Measurements from ENCODE around the gene DSTYK.
"Not testable (repeated sequence)": the region's sequence is repeated elsewhere in the genome, so short reads cannot be mapped to it uniquely, and the experiment has no call there.

Gene DSTYK

GRCh38 chr1:205211839-205212536, 486 bp upstream of the DSTYK start:
- DNase-seq, result peak; percentile 56

- DNase-seq, result peak; percentile 39
These were observed 740 bp downstream of the DSTYK start for GRCh38 chr1:205210756-205211168.

GRCh38 chr1:205208811-205209210, 2.7 kb downstream of the DSTYK start:
- DNase-seq, result no peak

- DNase-seq, result peak; percentile 53
These were observed 6.4 kb downstream of the DSTYK start for GRCh38 chr1:205205055-205205454.

GRCh38 chr1:205204552-205204951, 7.0 kb downstream of the DSTYK start:
- DNase-seq, result no peak

DNA sequence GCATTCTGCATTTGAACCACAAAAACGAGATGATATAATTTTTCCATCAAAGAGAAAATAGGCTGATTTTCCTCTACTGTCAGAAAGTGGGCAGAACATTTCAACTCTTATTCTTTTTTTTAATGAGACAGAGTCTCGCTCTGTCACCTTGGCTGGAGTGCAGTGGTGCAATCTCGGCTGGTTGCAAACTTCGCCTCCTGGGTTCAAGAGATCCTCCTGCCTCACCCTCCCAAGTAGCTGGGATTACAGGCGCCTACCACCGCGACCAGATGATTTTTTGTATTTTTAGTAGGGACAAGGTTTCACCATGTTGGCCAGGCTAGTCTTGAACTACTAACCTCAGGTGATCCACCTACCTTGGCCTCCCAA, 11.6 kb downstream of the DSTYK start:
- no peak for DNase-seq

DNA sequence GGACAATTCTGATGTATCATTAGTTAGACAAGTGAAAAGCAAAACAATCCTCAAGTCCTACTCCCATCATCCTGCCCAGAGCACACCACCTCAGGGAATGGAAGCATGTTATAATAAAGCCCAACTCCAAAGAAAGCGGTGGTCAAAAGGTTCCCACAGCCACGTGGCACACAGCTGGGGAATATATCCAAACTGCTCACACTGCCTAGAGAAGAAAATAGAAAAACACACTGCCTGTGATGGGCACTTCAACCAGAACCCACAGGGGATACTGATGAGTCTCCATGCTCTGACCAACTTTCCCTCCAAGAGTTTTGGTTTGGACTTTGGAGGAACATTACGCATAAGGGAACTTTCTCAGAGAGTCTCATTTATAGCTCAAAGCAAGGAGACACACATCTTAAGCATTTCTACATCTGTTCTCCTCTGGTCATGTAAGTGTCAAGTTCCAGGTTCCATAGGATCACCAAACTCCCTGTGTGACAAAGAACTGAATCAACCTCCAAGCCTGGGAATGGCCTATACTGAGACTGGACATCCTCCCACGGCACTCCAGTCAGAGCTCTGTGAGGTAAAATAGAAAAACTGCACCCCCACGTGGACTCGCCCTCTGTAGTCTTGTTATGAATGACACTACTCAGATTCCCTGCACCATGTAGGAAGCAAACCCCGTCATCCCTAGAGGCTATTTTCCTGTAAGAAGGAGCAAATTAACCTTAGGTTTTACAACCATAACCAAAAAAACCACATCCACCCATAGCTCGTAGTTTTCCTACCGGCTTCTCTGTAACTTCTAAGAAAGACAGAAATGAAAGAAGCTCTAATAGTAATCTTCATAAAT, 12.2 kb downstream of the DSTYK start:
- no peak for DNase-seq

DNA sequence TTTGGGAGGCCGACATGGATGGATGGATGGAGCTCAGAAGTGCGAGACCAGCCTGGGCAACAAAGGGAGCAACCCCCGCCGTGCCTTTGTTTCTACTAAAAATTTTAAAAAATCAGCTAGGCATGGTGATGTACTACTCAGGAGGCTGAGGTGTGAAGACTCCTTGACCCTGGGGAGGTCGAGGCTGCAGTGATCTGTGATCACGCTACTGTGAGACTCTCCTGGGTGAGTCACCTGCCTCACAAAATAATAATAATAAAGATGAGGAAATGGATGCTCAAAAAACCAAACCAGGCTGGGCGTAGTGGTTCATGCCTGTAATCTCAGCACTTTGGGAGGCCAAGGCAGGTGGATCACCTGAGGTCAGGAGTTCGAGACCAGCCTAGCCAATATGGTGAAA, 19.2 kb downstream of the DSTYK start:
- no peak for DNase-seq

- no peak for DNase-seq
These were observed 19.9 kb downstream of the DSTYK start for GRCh38 chr1:205191622-205192021.

GRCh38 chr1:205190845-205191577, 20.5 kb downstream of the DSTYK start:
- no peak for DNase-seq

GRCh38 chr1:205189131-205189530, 22.4 kb downstream of the DSTYK start:
- DNase-seq, result peak; percentile 42

GRCh38 chr1:205188596-205188995, 22.9 kb downstream of the DSTYK start:
- DNase-seq, result no peak

GRCh38 chr1:205188098-205188497, 23.4 kb downstream of the DSTYK start:
- no peak for DNase-seq

DNA sequence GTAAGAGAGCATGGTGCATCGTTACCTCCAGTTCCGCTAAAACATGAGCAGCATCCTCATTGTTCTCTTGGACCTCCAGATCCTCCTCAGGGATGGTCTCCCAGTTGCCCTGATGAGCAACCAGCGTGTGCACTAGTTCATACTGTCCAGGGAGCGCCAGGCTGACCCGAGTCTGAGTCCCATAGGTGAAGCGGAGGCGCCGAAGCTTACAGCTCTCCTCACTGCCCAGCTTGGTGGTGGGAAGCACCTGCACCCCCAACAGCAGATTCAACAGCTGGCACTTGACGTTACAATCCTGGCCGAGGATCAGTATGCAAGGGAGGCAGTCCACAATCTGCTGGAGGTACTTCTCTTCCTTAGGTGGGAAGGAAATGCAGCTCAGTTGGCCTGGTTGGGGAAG, 24.1 kb downstream of the DSTYK start:
- no peak for DNase-seq

- DNase-seq, result peak; percentile 30
These were observed 25.3 kb downstream of the DSTYK start for GRCh38 chr1:205186191-205186590.

DNA sequence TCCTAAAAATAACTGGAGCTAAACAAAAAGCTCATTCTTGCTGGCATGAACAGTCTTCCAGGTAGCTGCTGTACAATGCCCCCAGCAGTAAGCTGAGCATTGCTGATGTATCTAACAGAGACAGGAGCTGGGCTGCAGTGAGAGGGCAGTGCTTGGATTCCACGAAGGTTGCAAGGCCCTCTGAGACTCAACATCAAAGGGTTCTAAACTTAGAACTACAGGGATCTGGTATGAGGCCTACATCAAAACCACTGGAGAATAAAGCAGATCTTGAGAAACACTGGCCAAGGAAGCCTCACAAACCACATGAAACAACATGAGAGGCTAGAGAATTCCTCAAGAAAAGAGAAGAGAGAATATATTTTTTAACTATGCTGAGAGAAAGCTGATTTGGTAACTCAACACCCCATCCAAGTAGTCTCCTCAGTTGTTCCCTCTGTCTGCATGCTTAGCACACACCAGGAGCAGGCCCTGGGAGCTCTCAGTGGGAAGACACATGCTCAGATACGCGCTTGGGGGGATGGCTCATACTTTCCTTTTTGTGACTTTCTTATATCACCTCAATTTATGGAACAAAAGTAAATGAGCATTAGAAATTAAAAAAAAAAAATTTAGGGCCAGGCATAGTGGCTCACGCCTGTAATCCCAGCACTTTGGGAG, 27.7 kb downstream of the DSTYK start:
- no peak for DNase-seq

- DNase-seq, result no peak
These were observed 28.6 kb downstream of the DSTYK start for GRCh38 chr1:205182930-205183329.

- DNase-seq, result not testable (repeated sequence)
These were observed 31.2 kb downstream of the DSTYK start for GRCh38 chr1:205180331-205180730.

DNA sequence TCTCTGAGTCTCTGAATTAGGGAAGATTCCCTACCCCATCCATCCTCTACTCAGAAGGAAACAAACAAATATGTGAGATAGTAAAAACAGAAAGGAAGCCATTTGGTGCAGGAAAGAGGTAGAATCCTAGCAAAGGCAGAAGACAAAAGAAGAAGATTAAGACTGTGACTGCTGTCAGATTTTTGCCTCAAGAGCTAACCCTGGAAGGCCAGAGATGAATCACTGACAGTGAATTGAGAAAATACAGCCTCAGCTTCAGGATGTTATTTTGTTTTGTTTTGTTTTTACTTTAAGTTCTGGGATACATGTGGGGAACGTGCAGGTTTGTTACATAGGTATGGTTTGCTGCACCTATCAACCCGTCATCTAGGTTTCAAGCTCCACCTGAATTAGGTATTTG, 31.7 kb downstream of the DSTYK start:
- no peak for DNase-seq

DNA sequence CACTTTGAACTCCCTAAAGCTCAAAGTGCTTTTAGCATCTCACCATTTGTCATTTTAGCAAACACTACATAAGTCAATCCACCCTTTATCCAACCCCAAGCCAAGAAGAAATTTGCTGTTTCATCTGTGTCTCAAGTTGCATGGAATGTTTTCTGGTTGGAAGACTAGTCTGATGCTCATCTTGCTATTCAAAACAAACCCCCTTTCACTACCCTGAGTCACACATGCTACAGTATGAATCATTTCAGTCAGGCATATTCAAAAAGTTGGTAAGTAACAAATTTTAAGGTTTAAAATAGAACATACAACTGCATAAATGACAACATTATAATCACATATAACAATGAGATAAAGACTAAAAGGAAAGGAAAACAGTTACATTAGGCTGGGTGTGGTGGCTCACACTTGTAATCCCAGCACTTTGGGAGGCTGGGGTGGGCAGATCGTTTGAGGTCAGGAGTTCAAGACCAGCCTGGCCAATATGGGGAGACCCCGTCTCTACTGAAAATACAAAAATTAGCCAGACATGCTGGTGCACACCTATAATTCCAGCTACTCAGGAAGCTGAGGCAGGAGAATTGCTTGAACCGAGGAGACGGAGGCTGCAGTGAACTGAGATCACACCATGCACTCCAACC, 38.7 kb downstream of the DSTYK start:
- DNase-seq, result no peak

- DNase-seq, result peak; percentile 41
These were observed 40.1 kb downstream of the DSTYK start for GRCh38 chr1:205171369-205171768.

GRCh38 chr1:205170532-205171269, 40.8 kb downstream of the DSTYK start:
- DNase-seq, result peak; percentile 50

Measured in hematopoietic multipotent progenitor cell treated with erythropoietin and hydrocortisone succinate and interleukin-3 and kit ligand, for 4 days (in vitro differentiated cells).